ENCODE results near the gene ZNF628.

ZNF628 gene

GRCh38 chr19:55461259-55461973 lies 15.0 kb upstream of the ZNF628 start, which contains the start of gene ISOC2:
Gene ISOC2, minus strand, starts transcription at chr19:55461642. Its CDS starts 5,156 bp downstream, at chr19:55456486.
- Histone ChIP-seq H3K9me2 (replicated peaks; ENCODE audit: low read depth, low read length) (no peaks in the 10 kb centered on the region), H3K9me3 (ENCODE audit: insufficient read depth, low read depth, low read length) (no peaks in the 10 kb centered on the region), H3K36me3 (ENCODE audit: insufficient read depth, low read length) (no peaks in the 10 kb centered on the region), H4K20me1 (ENCODE audit: insufficient read depth, low read length, poor library complexity, severe bottlenecking) (peaks cover 13% of the 10 kb centered on the region), H3K27me3 (ENCODE audit: insufficient read depth, low read length, poor library complexity, severe bottlenecking) (peaks cover 3% of the 10 kb centered on the region), H3F3A (ENCODE audit: low read depth) (0 out of 2 replicates have a peak, but pooled peaks cover 3% of the 10 kb centered on the region), H3K9ac (ENCODE audit: low read depth, low read length, poor library complexity, severe bottlenecking) (peak within 1 kb of the TSS; percentile 100), H3K4me3 (ENCODE audit: low read length, poor library complexity, severe bottlenecking) (peak within 1 kb of the TSS; percentile 98), H3K79me2 (ENCODE audit: insufficient read depth, low read length) (peaks cover 19% of the 10 kb centered on the region), H2AFZ (ENCODE audit: low read length) (peak within 1 kb of the TSS; percentile 57; the same call in 1 of the 2 replicates), H3K4me1 (ENCODE audit: insufficient read depth, low read length, poor library complexity, severe bottlenecking) (peaks cover 33% of the 10 kb centered on the region), H3K4me2 (ENCODE audit: low read depth, low read length, poor library complexity, severe bottlenecking) (peak within 1 kb of the TSS; percentile 86)
- TF ChIP-seq EZH2phosphoT487 (IDR thresholded peaks at IDR 0.05; ENCODE audit: borderline replicate concordance) (no peak), CTCF (conservative IDR thresholded peaks at IDR 0.05; ENCODE audit: low read length) (no peak)

- peak overlapping the region; percentile 81 for H3K4me2 ChIP-seq (ENCODE audit: low read depth, low read length, poor library complexity, severe bottlenecking)
- peaks cover 19% of the 10 kb centered on the region for H3K79me2 ChIP-seq (ENCODE audit: insufficient read depth, low read length)
- no peaks in the 10 kb centered on the region for H3K9me3 ChIP-seq (ENCODE audit: insufficient read depth, low read depth, low read length)
- peaks cover 3% of the 10 kb centered on the region for H3K27me3 ChIP-seq (ENCODE audit: insufficient read depth, low read length, poor library complexity, severe bottlenecking)
- H3F3A ChIP-seq (ENCODE audit: low read depth) = 0 out of 2 replicates have a peak, but pooled peaks cover 3% of the 10 kb centered on the region
- peaks cover 33% of the 10 kb centered on the region for H3K4me1 ChIP-seq (ENCODE audit: insufficient read depth, low read length, poor library complexity, severe bottlenecking)
- H3K9me2 ChIP-seq (replicated peaks; ENCODE audit: low read depth, low read length) = no peaks in the 10 kb centered on the region
- no peaks in the 10 kb centered on the region for H3K36me3 ChIP-seq (ENCODE audit: insufficient read depth, low read length)
- peak overlapping the region; percentile 57; the same call in 1 of the 2 replicates for H2AFZ ChIP-seq (ENCODE audit: low read length)
- H3K9ac ChIP-seq (ENCODE audit: low read depth, low read length, poor library complexity, severe bottlenecking) = peak overlapping the region; percentile 71
- peaks cover 13% of the 10 kb centered on the region for H4K20me1 ChIP-seq (ENCODE audit: insufficient read depth, low read length, poor library complexity, severe bottlenecking)
- H3K4me3 ChIP-seq (ENCODE audit: low read length, poor library complexity, severe bottlenecking) = peak overlapping the region; percentile 76
- TF ChIP-seq EZH2phosphoT487 (IDR thresholded peaks at IDR 0.05; ENCODE audit: borderline replicate concordance) (no peak), CTCF (conservative IDR thresholded peaks at IDR 0.05; ENCODE audit: low read length) (no peak)
These were observed 14.3 kb upstream of the ZNF628 start for GRCh38 chr19:55461974-55462626.

- no peaks in the 10 kb centered on the region for H3K36me3 ChIP-seq (ENCODE audit: insufficient read depth, low read length)
- peaks cover 19% of the 10 kb centered on the region for H3K79me2 ChIP-seq (ENCODE audit: insufficient read depth, low read length)
- H2AFZ ChIP-seq (ENCODE audit: low read length) = no peak overlapping the region
- peak overlapping the region; percentile 81 for H3K4me2 ChIP-seq (ENCODE audit: low read depth, low read length, poor library complexity, severe bottlenecking)
- peaks cover 13% of the 10 kb centered on the region for H4K20me1 ChIP-seq (ENCODE audit: insufficient read depth, low read length, poor library complexity, severe bottlenecking)
- no peak for TF ChIP-seq EZH2phosphoT487 (IDR thresholded peaks at IDR 0.05; ENCODE audit: borderline replicate concordance)
- TF ChIP-seq CTCF (conservative IDR thresholded peaks at IDR 0.05; ENCODE audit: low read length) = no peak
- peak overlapping the region; percentile 45 for H3K9ac ChIP-seq (ENCODE audit: low read depth, low read length, poor library complexity, severe bottlenecking)
- no peaks in the 10 kb centered on the region for H3K9me2 ChIP-seq (replicated peaks; ENCODE audit: low read depth, low read length)
- H3K9me3 ChIP-seq (ENCODE audit: insufficient read depth, low read depth, low read length) = no peaks in the 10 kb centered on the region
- 0 out of 2 replicates have a peak, but pooled peaks cover 3% of the 10 kb centered on the region for H3F3A ChIP-seq (ENCODE audit: low read depth)
- peak overlapping the region; percentile 76 for H3K4me3 ChIP-seq (ENCODE audit: low read length, poor library complexity, severe bottlenecking)
- H3K4me1 ChIP-seq (ENCODE audit: insufficient read depth, low read length, poor library complexity, severe bottlenecking) = peaks cover 33% of the 10 kb centered on the region
- peaks cover 3% of the 10 kb centered on the region for H3K27me3 ChIP-seq (ENCODE audit: insufficient read depth, low read length, poor library complexity, severe bottlenecking)
These were observed 13.7 kb upstream of the ZNF628 start for GRCh38 chr19:55462722-55463121.
